Lung (tissue), 12 donors: ENCODE results near the gene TOB1. TPM values are rescaled to one million over a fixed set of nuclear protein-coding genes. Genes with fewer than 3 reads are reported as not detected.

Experiments used
- ATAC-seq: fragments of 200-7000 bp; cut with Tn5 transposase; one replicate; pipeline ENCODE4 v1.9.1; 2020; ENCODE audit warnings: moderate number of reproducible peaks; ENCODE audit not compliant: insufficient read depth, low FRiP score
- DNase-seq, 3 donors: peaks; one replicate each; pipeline ENCODE4 v3.0.0-alpha.2; 2013 to 2017
- H3K27ac ChIP-seq, 2 donors: one replicate each; pipeline ENCODE4 v1.5.1; 2013; ENCODE audit warnings: mild to moderate bottlenecking in 2 of 2, moderate library complexity in 2 of 2, control low read depth in 1 of 2, inconsistent platforms in 1 of 2, low read depth in 1 of 2, low read length in 1 of 2
- H3K27me3 ChIP-seq, 3 donors: one replicate each; pipeline ENCODE4 v1.5.1; 2013; ENCODE audit warnings: low read length in 2 of 3; ENCODE audit not compliant: control insufficient read depth in 3 of 3, insufficient read depth in 3 of 3
- H3K36me3 ChIP-seq, 4 donors: one replicate each; pipeline ENCODE4 v1.5.1; 2013; ENCODE audit warnings: low read length in 4 of 4, mild to moderate bottlenecking in 1 of 4, moderate library complexity in 1 of 4; ENCODE audit not compliant: control insufficient read depth in 4 of 4, insufficient read depth in 4 of 4
- H3K4me1 ChIP-seq, 5 donors: one replicate each; pipeline ENCODE4 v1.5.1; 2013; ENCODE audit warnings: low read length in 5 of 5, mild to moderate bottlenecking in 2 of 5, moderate library complexity in 1 of 5; ENCODE audit not compliant: control insufficient read depth in 5 of 5, insufficient read depth in 5 of 5
- H3K4me3 ChIP-seq: one replicate; pipeline ENCODE4 v1.5.1; 2013; ENCODE audit warnings: mild to moderate bottlenecking, control low read depth, moderate library complexity
- H3K9ac ChIP-seq, 2 donors: one replicate each; pipeline ENCODE4 v1.5.1; 2013; ENCODE audit warnings: low read length in 2 of 2, control low read depth in 1 of 2; ENCODE audit not compliant: insufficient read depth in 1 of 2
- H3K9me3 ChIP-seq, 4 donors: one replicate each; pipeline ENCODE4 v1.5.1; 2013; ENCODE audit warnings: low read length in 3 of 4, mild to moderate bottlenecking in 1 of 4, moderate library complexity in 1 of 4; ENCODE audit not compliant: control insufficient read depth in 4 of 4, insufficient read depth in 3 of 4
- WGBS, 2 donors: extraction: QIAGEN DNeasy Blood & Tissue Kit; methylation state at CpG; one replicate each; pipeline ENCODE4 v1.1.7; 2013; 5-methylcytosine and 5-hydroxymethylcytosine counted together
- polyA plus RNA-seq, 2 donors: library from polyadenylated mRNA; stranded (reverse); fragments of 200-250 nt; gene quantifications; one replicate each; pipeline ENCODE4 v1.2.1, GENCODE V29; 2013
- total RNA-seq, 2 donors: library from RNA; depleted of rRNA in 1 of 2; stranded (reverse); fragments of >200 nt in 1 of 2; gene quantifications; one replicate each; pipeline ENCODE4 v1.2.1, GENCODE V29; 2014 to 2021
- TF ChIP-seq, protein P1 (sequence below): IDR thresholded peaks from 2 replicates; pipeline ENCODE4 v1.5.1; 2012; ENCODE audit warnings: mild to moderate bottlenecking; ENCODE audit errors: control extremely low read depth, extremely low read depth
- donor health status: control.
- donor health status: control.
- donor health status: Bipolar disorder and iron deficiency.
- donor health status: healthy.
- donor health status: DM: yes; HTN: yes; CAD: no.

TOB1 gene
- total and polyA plus RNA-seq, 4 donors: 15.3 to 75.5 (median 29.5) TPM

- H3K27ac ChIP-seq: no peak overlapping the region
- no peak overlapping the region for H3K4me3 ChIP-seq
Measured at GRCh38 chr17:50858486-50859225, 7.5 kb downstream of the TOB1 start.

GRCh38 chr17:50856431-50856830 lies 9.7 kb downstream of the TOB1 start:
- Histone ChIP-seq H3K4me1 (peaks cover 0 to 8% (median 3%) of the 10 kb centered on the region in 5 donors), H3K9ac (no peak overlapping the region), H3K4me3 (no peak overlapping the region), H3K27me3 (no peaks in the 10 kb centered on the region), H3K9me3 (no peaks in the 10 kb centered on the region), H3K27ac (no peak overlapping the region), H3K36me3 (peaks cover 0 to 3% (median 1%) of the 10 kb centered on the region in 4 donors)
- DNase-seq (no peak), ATAC-seq (no peak)
- TF ChIP-seq, protein P1, sequence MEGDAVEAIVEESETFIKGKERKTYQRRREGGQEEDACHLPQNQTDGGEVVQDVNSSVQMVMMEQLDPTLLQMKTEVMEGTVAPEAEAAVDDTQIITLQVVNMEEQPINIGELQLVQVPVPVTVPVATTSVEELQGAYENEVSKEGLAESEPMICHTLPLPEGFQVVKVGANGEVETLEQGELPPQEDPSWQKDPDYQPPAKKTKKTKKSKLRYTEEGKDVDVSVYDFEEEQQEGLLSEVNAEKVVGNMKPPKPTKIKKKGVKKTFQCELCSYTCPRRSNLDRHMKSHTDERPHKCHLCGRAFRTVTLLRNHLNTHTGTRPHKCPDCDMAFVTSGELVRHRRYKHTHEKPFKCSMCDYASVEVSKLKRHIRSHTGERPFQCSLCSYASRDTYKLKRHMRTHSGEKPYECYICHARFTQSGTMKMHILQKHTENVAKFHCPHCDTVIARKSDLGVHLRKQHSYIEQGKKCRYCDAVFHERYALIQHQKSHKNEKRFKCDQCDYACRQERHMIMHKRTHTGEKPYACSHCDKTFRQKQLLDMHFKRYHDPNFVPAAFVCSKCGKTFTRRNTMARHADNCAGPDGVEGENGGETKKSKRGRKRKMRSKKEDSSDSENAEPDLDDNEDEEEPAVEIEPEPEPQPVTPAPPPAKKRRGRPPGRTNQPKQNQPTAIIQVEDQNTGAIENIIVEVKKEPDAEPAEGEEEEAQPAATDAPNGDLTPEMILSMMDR: no peak
- WGBS, 2 donors: 86 to 96% methylated on average over 2 of the region's 2 CpGs

More at GRCh38 chr17:50858486-50859225, 7.5 kb downstream of the TOB1 start:
- Histone ChIP-seq H3K27me3 (no peaks in the 10 kb centered on the region), H3K9me3 (no peaks in the 10 kb centered on the region), H3K36me3 (peaks cover 5 to 11% (median 6%) of the 10 kb centered on the region in 4 donors), H3K9ac (no peak overlapping the region), H3K4me1 (peaks cover 0 to 11% (median 3%) of the 10 kb centered on the region in 5 donors)
- WGBS, 2 donors: 87 to 94% methylated on average over 12 of the region's 12 CpGs
- TF ChIP-seq, protein P1: no peak
- no peak for DNase-seq
- no peak for ATAC-seq

- WGBS, 2 donors: 68 to 85% methylated on average over 6 of the region's 6 CpGs
- peaks cover 0 to 8% (median 3%) of the 10 kb centered on the region in 5 donors for H3K4me1 ChIP-seq
Measured at GRCh38 chr17:50855708-50856330, 10.3 kb downstream of the TOB1 start.

More at GRCh38 chr17:50855708-50856330, 10.3 kb downstream of the TOB1 start:
- no peak overlapping the region for H3K27ac ChIP-seq
- no peak overlapping the region for H3K4me3 ChIP-seq
- H3K9me3 ChIP-seq: no peaks in the 10 kb centered on the region
- no peaks in the 10 kb centered on the region for H3K27me3 ChIP-seq
- no peak overlapping the region for H3K9ac ChIP-seq
- ATAC-seq: no peak
- TF ChIP-seq, protein P1: no peak
- H3K36me3 ChIP-seq: no peaks in the 10 kb centered on the region
- DNase-seq: peak in 1 of 3 donors; percentile 13
